HCT116 (cell line): Measurements from ENCODE around the gene GLI3.

Experiments used
- CTCF ChIP-seq, 3 experiments: fragments of 200-600 bp in 1 of 3; sonication (generic) in 1 of 3; IDR thresholded peaks in 2 of 3; conservative IDR thresholded peaks in 1 of 3; 2 replicates each; pipeline ENCODE4 v1.5.1; 2012 to 2017; ENCODE audit warnings: low read depth in 2 of 3, low read length in 2 of 3, antibody characterized with exemption in 1 of 3, borderline replicate concordance in 1 of 3, control low read depth in 1 of 3, mild to moderate bottlenecking in 1 of 3, mixed read lengths in 1 of 3, mixed run types in 1 of 3, moderate library complexity in 1 of 3; ENCODE audit not compliant: insufficient read depth in 1 of 3
- RAD21 ChIP-seq: IDR thresholded peaks from 2 replicates; pipeline ENCODE4 v1.6.1; 2012; ENCODE audit warnings: low read depth, mild to moderate bottlenecking
- REST ChIP-seq: IDR thresholded peaks from 2 replicates; pipeline ENCODE4 v1.6.1; 2012; ENCODE audit warnings: low read depth
- ZBTB33 ChIP-seq: IDR thresholded peaks from 2 replicates; pipeline ENCODE4 v1.6.1; 2011; ENCODE audit warnings: mild to moderate bottlenecking, low read length, moderate library complexity; ENCODE audit not compliant: insufficient replicate concordance; ENCODE audit errors: extremely low read depth

- TF ChIP-seq CTCF (IDR thresholded peaks at IDR 0.05 in 2 of 3, conservative IDR thresholded peaks at IDR 0.05 in 1 of 3; ENCODE audit: borderline replicate concordance in 1 of 3, insufficient read depth in 1 of 3, low read depth in 2 of 3, low read length in 2 of 3), result no peak
- TF ChIP-seq RAD21, result no peak
- no peak for TF ChIP-seq REST
- TF ChIP-seq ZBTB33, result no peak
These were observed 140.1 kb downstream of the GLI3 start for GRCh38 chr7:42096681-42097561.
